Neural cell (in vitro differentiated cells): ENCODE measurements around the gene ZFYVE19. TPM values are rescaled to one million over a fixed set of nuclear protein-coding genes. Genes with fewer than 3 reads are reported as not detected.

Experiments
- H2AFZ ChIP-seq: fragments of 200-600, 300-800 bp; sonication (generic), shearing (Covaris generic); 2 replicates; pipeline ENCODE4 v1.6.0; 2014; ENCODE audit warnings: low read depth, mild to moderate bottlenecking, antibody characterized with exemption, low read length, moderate library complexity
- H3F3A ChIP-seq: fragments of 200-600 bp; shearing (Covaris generic); 2 replicates; pipeline ENCODE4 v1.6.1; 2016; ENCODE audit warnings: mild to moderate bottlenecking, moderate library complexity, mixed read lengths, antibody characterized with exemption, low read length; ENCODE audit not compliant: insufficient read depth, poor library complexity, severe bottlenecking
- H3K27ac ChIP-seq: fragments of 200-600, 300-800 bp; sonication (generic), shearing (Covaris generic); 2 replicates; pipeline ENCODE4 v1.5.1; 2014; ENCODE audit warnings: mild to moderate bottlenecking, low read length, moderate library complexity
- H3K27me3 ChIP-seq: fragments of 300-800, 200-600 bp; sonication (generic), shearing (Covaris generic); 2 replicates; pipeline ENCODE4 v1.6.0; 2014; ENCODE audit warnings: mild to moderate bottlenecking, low read depth, low read length, moderate library complexity; ENCODE audit not compliant: insufficient read depth
- H3K36me3 ChIP-seq: fragments of 300-800, 200-600 bp; sonication (generic), shearing (Covaris generic); 2 replicates; pipeline ENCODE4 v1.5.1; 2014; ENCODE audit warnings: mild to moderate bottlenecking, antibody characterized with exemption, low read length, moderate library complexity; ENCODE audit not compliant: insufficient read depth
- H3K4me2 ChIP-seq: fragments of 300-800, 200-600 bp; sonication (generic), shearing (Covaris generic); 2 replicates; pipeline ENCODE4 v1.6.0; 2014; ENCODE audit warnings: mild to moderate bottlenecking, low read length
- H3K4me3 ChIP-seq: fragments of 300-800, 200-600 bp; sonication (generic), shearing (Covaris generic); 2 replicates; pipeline ENCODE4 v1.5.1; 2014; ENCODE audit warnings: mild to moderate bottlenecking, low read length, moderate library complexity
- H3K79me2 ChIP-seq: fragments of 200-600 bp; shearing (Covaris generic); replicated peaks from 2 replicates; pipeline ENCODE4 v1.6.0; 2014; ENCODE audit warnings: mild to moderate bottlenecking, low read length, moderate library complexity; ENCODE audit not compliant: insufficient read depth
- H3K9ac ChIP-seq: fragments of 300-800, 200-600 bp; sonication (generic), shearing (Covaris generic); 2 replicates; pipeline ENCODE4 v1.6.1; 2016; ENCODE audit warnings: mild to moderate bottlenecking, low read length, mixed read lengths
- H3K9me2 ChIP-seq: fragments of 200-600 bp; shearing (Covaris generic); 2 replicates; pipeline ENCODE4 v1.6.1; 2016; ENCODE audit warnings: mild to moderate bottlenecking, low read length, mixed read lengths; ENCODE audit not compliant: insufficient read depth
- H3K9me3 ChIP-seq: fragments of 200-600, 300-800 bp; sonication (generic), shearing (Covaris generic); 2 replicates; pipeline ENCODE4 v1.6.1; 2016; ENCODE audit warnings: mild to moderate bottlenecking, mixed run types, low read length, moderate library complexity, mixed read lengths
- H4K20me1 ChIP-seq: fragments of 200-600 bp; shearing (Covaris generic); 2 replicates; pipeline ENCODE4 v1.6.1; 2016; ENCODE audit warnings: mild to moderate bottlenecking, mixed run types; ENCODE audit not compliant: insufficient read depth
- CTCF ChIP-seq: fragments of 450-650 bp; IDR thresholded peaks from 2 replicates; pipeline ENCODE4 v1.5.1; 2014; ENCODE audit warnings: antibody characterized with exemption, mild to moderate bottlenecking, moderate library complexity; ENCODE audit not compliant: poor library complexity, severe bottlenecking
- EP300 ChIP-seq: fragments of 450-650 bp; conservative IDR thresholded peaks from 2 replicates; pipeline ENCODE4 v1.6.1; 2014; ENCODE audit warnings: antibody characterized with exemption, mild to moderate bottlenecking, moderate library complexity; ENCODE audit not compliant: poor library complexity, severe bottlenecking
- EZH2 ChIP-seq: fragments of 200-600, 300-800 bp; shearing (Covaris generic), sonication (generic); IDR thresholded peaks from 2 replicates; pipeline ENCODE4 v1.6.1; 2014; ENCODE audit warnings: antibody characterized with exemption, low read length, borderline replicate concordance, mild to moderate bottlenecking; ENCODE audit not compliant: insufficient read depth, poor library complexity, severe bottlenecking
- MXI1 ChIP-seq: fragments of 450-650 bp; conservative IDR thresholded peaks from 2 replicates; pipeline ENCODE4 v1.6.1; 2014; ENCODE audit warnings: antibody characterized with exemption, mild to moderate bottlenecking; ENCODE audit not compliant: poor library complexity, severe bottlenecking
- POLR2AphosphoS5 ChIP-seq: IDR thresholded peaks from 2 replicates; pipeline ENCODE4 v1.6.1; 2012
- RAD21 ChIP-seq: fragments of 450-650 bp; conservative IDR thresholded peaks from 2 replicates; pipeline ENCODE4 v1.6.1; 2014; ENCODE audit warnings: antibody characterized with exemption, mild to moderate bottlenecking, moderate library complexity
- REST ChIP-seq: IDR thresholded peaks from 2 replicates; pipeline ENCODE4 v1.6.1; 2012; ENCODE audit warnings: borderline replicate concordance
- SMC3 ChIP-seq: fragments of 450-650 bp; conservative IDR thresholded peaks from 2 replicates; pipeline ENCODE4 v1.6.1; 2014; ENCODE audit warnings: antibody characterized with exemption, mild to moderate bottlenecking, moderate library complexity; ENCODE audit not compliant: poor library complexity
- TAF1 ChIP-seq: IDR thresholded peaks from 2 replicates; pipeline ENCODE4 v1.6.1; 2012; ENCODE audit warnings: low read depth
- polyA plus RNA-seq: library from polyadenylated mRNA; depleted of rRNA; stranded (reverse); fragments of >200 nt; gene quantifications from 2 replicates; pipeline ENCODE4 v1.2.3, GENCODE V29; 2014

ZFYVE19 gene
- polyA plus RNA-seq, 1 donor from 2014 or later = 48.2 TPM

DNA sequence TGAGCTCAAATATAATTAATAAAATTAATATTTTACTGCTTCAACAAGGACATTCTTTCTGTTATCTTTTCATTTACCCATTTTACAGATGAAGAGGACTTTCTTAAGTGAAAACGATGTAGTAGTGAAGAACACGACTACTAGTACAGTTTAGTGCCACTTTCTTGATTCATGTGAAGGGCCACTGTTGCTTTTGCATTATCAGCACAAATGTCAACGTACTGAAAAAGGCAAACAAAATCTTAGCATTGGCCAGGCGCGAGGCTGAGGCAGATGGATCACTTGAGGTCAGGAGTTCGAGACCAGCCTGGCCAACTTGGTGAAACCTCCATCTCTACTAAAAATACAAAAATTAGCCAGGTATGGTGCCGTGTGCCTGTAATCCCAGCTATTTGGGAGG is 12.2 kb downstream of the ZFYVE19 start:
- H3K27ac ChIP-seq = no peak overlapping the region
- H3K9me3 ChIP-seq = no peaks in the 10 kb centered on the region
- no peaks in the 10 kb centered on the region for H3K9me2 ChIP-seq
- H3K4me3 ChIP-seq = no peak overlapping the region
- H3F3A ChIP-seq = no peaks in the 10 kb centered on the region
- no peaks in the 10 kb centered on the region for H3K27me3 ChIP-seq
- H3K36me3 ChIP-seq = no peaks in the 10 kb centered on the region
- H3K9ac ChIP-seq = no peak overlapping the region
- no peak overlapping the region for H3K4me2 ChIP-seq
- H2AFZ ChIP-seq = no peak overlapping the region
- no peaks in the 10 kb centered on the region for H3K79me2 ChIP-seq
- TF ChIP-seq EP300 (no peak), POLR2AphosphoS5 (no peak), SMC3 (no peak), RAD21 (no peak), EZH2 (no peak), REST (no peak), CTCF (no peak), TAF1 (no peak), MXI1 (no peak)
- no peaks in the 10 kb centered on the region for H4K20me1 ChIP-seq

DNA sequence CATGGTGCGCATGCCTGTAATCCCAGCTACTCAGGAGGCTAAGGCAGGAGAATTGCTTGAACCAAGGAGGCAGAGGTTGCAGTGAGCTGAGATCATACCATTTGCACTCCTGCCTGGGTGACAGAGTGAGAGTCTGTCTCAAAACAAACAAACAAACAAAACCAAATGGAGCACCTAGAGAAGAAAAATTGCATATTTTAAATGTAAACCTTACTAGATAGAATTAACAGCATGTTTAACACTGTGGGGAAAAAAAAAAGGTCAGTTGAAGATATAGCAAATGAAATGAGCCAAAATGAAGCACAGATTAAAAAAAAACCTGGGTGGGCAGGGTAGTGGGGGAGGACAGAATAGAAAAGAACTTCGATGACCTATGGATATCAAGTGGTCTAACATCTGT is 14.3 kb downstream of the ZFYVE19 start:
- H2AFZ ChIP-seq = no peak overlapping the region
- no peak overlapping the region for H3K27ac ChIP-seq
- no peak overlapping the region for H3K4me3 ChIP-seq
- H3K9me3 ChIP-seq = no peaks in the 10 kb centered on the region
- TF ChIP-seq POLR2AphosphoS5 = no peak
- no peak for TF ChIP-seq RAD21
- TF ChIP-seq SMC3 = no peak
- TF ChIP-seq TAF1 = no peak
- no peak for TF ChIP-seq EZH2
- no peak for TF ChIP-seq MXI1
- no peak for TF ChIP-seq EP300
- TF ChIP-seq CTCF = no peak
- TF ChIP-seq REST = no peak
- no peak overlapping the region for H3K9ac ChIP-seq
- no peaks in the 10 kb centered on the region for H3K79me2 ChIP-seq
- H3K9me2 ChIP-seq = no peaks in the 10 kb centered on the region
- H4K20me1 ChIP-seq = no peaks in the 10 kb centered on the region
- no peak overlapping the region for H3K4me2 ChIP-seq
- no peaks in the 10 kb centered on the region for H3K27me3 ChIP-seq
- no peaks in the 10 kb centered on the region for H3F3A ChIP-seq
- H3K36me3 ChIP-seq = no peaks in the 10 kb centered on the region
